ENCODE data around the gene EXOSC9.
A peak's percentile ranks its signal among the peaks of the same experiment; 100 is the strongest.
"Not testable (repeated sequence)": the region's sequence is repeated elsewhere in the genome, so short reads cannot be mapped to it uniquely, and the experiment has no call there.

The EXOSC9 gene

GRCh38 chr4:121800961-121801714, at the start of gene EXOSC9:
EXOSC9 (plus strand) TSS chr4:121801323; CDS start chr4:121801425, 102 bp downstream.
- peak; percentile 91 to 95 (median 93) for DNase-seq (ENCODE audit: low read depth in 4 of 4, low spot score in 1 of 4)

- not testable (repeated sequence) for DNase-seq (ENCODE audit: low read depth in 4 of 4, low spot score in 1 of 4)
These were observed 49.0 kb upstream of the EXOSC9 start for GRCh38 chr4:121752142-121752541.

- no peak for DNase-seq (ENCODE audit: low read depth in 4 of 4, low spot score in 1 of 4)
These were observed 42.1 kb upstream of the EXOSC9 start for GRCh38 chr4:121758925-121759568.

GRCh38 chr4:121760205-121760604, 40.9 kb upstream of the EXOSC9 start:
- no peak for DNase-seq (ENCODE audit: low read depth in 4 of 4, low spot score in 1 of 4)

- DNase-seq (ENCODE audit: low read depth in 4 of 4, low spot score in 1 of 4) = no peak
These were observed 36.8 kb upstream of the EXOSC9 start for GRCh38 chr4:121764303-121764701.

- no peak for DNase-seq (ENCODE audit: low read depth in 4 of 4, low spot score in 1 of 4)
These were observed 36.3 kb upstream of the EXOSC9 start, which contains the start of gene SMIM43 for GRCh38 chr4:121764702-121765367. SMIM43 (minus strand) TSS chr4:121765164; CDS start chr4:121765105, 59 bp downstream.

GRCh38 chr4:121765368-121765705, 35.8 kb upstream of the EXOSC9 start:
- DNase-seq (ENCODE audit: low read depth in 4 of 4, low spot score in 1 of 4) = no peak

GRCh38 chr4:121765971-121766538, 35.1 kb upstream of the EXOSC9 start:
- DNase-seq (ENCODE audit: low read depth in 4 of 4, low spot score in 1 of 4) = no peak

- no peak for DNase-seq (ENCODE audit: low read depth in 4 of 4, low spot score in 1 of 4)
These were observed 34.0 kb upstream of the EXOSC9 start for GRCh38 chr4:121767166-121767565.

GRCh38 chr4:121769341-121769740, 31.8 kb upstream of the EXOSC9 start:
- no peak for DNase-seq (ENCODE audit: low read depth in 4 of 4, low spot score in 1 of 4)

- DNase-seq (ENCODE audit: low read depth in 4 of 4, low spot score in 1 of 4) = no peak
These were observed 29.3 kb upstream of the EXOSC9 start for GRCh38 chr4:121771869-121772268.

- no peak for DNase-seq (ENCODE audit: low read depth in 4 of 4, low spot score in 1 of 4)
These were observed 27.2 kb upstream of the EXOSC9 start for GRCh38 chr4:121773883-121774282.

GRCh38 chr4:121776610-121777401, 24.3 kb upstream of the EXOSC9 start:
- no peak for DNase-seq (ENCODE audit: low read depth in 4 of 4, low spot score in 1 of 4)

- DNase-seq (ENCODE audit: low read depth in 4 of 4, low spot score in 1 of 4) = no peak
These were observed 23.5 kb upstream of the EXOSC9 start for GRCh38 chr4:121777625-121778024.

GRCh38 chr4:121778991-121779628, 22.0 kb upstream of the EXOSC9 start:
- DNase-seq (ENCODE audit: low read depth in 4 of 4, low spot score in 1 of 4) = no peak

- no peak for DNase-seq (ENCODE audit: low read depth in 4 of 4, low spot score in 1 of 4)
These were observed 17.9 kb upstream of the EXOSC9 start for GRCh38 chr4:121783210-121783609.

GRCh38 chr4:121784401-121784800, 16.7 kb upstream of the EXOSC9 start:
- DNase-seq (ENCODE audit: low read depth in 4 of 4, low spot score in 1 of 4) = no peak

GRCh38 chr4:121784975-121785374, 16.1 kb upstream of the EXOSC9 start:
- no peak for DNase-seq (ENCODE audit: low read depth in 4 of 4, low spot score in 1 of 4)

- DNase-seq (ENCODE audit: low read depth in 4 of 4, low spot score in 1 of 4) = no peak
These were observed 15.6 kb upstream of the EXOSC9 start for GRCh38 chr4:121785479-121785878.

GRCh38 chr4:121786221-121786620, 14.9 kb upstream of the EXOSC9 start:
- DNase-seq (ENCODE audit: low read depth in 4 of 4, low spot score in 1 of 4) = no peak

Measured in stimulated activated CD4-positive, alpha-beta T cell treated with anti-CD3 and anti-CD28 coated beads, Interleukin-1b, Interleukin-23, amount 100 ng/mL, for 24 hours (primary cell).